K562 (cell line): Measurements from ENCODE around the gene STEEP1. TPM values are rescaled to one million over a fixed set of nuclear protein-coding genes. Genes with fewer than 3 reads are reported as not detected.

Experiments
- ATAC-seq: fragments of 200-7000 bp; cut with Tn5 transposase; 3 replicates; pipeline ENCODE4 v1.9.1; 2020; ENCODE audit warnings: moderate library complexity
- BruUV-seq: library from RNA; stranded (reverse); fragments of 400-500 nt; replicated peaks from 2 replicates; lab custom pipeline; 2021; lab: Mats Ljungman, UMichigan
- CTCF ChIA-PET: fragments of 300-600 bp; formaldehyde crosslinking; extraction: SDS; loops from one replicate; lab custom pipeline; 2021; ENCODE audit warnings: low intra/inter-chr PET ratio; lab: Yijun Ruan, JAX
- POLR2A ChIA-PET: fragments of 300-600, 350-650 bp; sonication (Branson Sonifier 250); formaldehyde crosslinking; extraction: SDS; loops from one replicate; lab custom pipeline; 2021; ENCODE audit warnings: antibody characterized with exemption, inconsistent platforms; lab: Yijun Ruan, JAX
- DNase-seq, 4 experiments: peaks; one replicate each; pipeline versions ENCODE4 v3.0.0 to v3.0.0-alpha.2; 2011 to 2018; ENCODE audit warnings: low spot score in 3 of 4, mixed read lengths in 3 of 4; ENCODE audit errors: extremely low read depth in 1 of 4
- FAIRE-seq: peaks from 2 replicates; lab custom pipeline; 2011; peaks lifted over from hg19 to GRCh38; lab: Jason Lieb, UNC
- H2AFZ ChIP-seq: 2 replicates; pipeline ENCODE4 v1.6.0; 2011; ENCODE audit warnings: low read depth, low read length, control low read depth, inconsistent platforms
- H3K27ac ChIP-seq: fragments of 200-600 bp; 3 replicates; pipeline ENCODE4 v1.8.0; 2011; ENCODE audit warnings: low read depth, mild to moderate bottlenecking, control low read depth, inconsistent platforms, low read length, moderate library complexity, mixed read lengths; ENCODE audit errors: extremely low read depth
- H3K27me3 ChIP-seq, 2 experiments: fragments of 300-600 bp in 1 of 2; 2 replicates in 1 of 2; 3 replicates in 1 of 2; pipeline versions ENCODE4 v1.6.0 to v1.8.0; 2011; ENCODE audit warnings: inconsistent platforms in 2 of 2, low read length in 2 of 2, mild to moderate bottlenecking in 1 of 2, mixed read lengths in 1 of 2, moderate library complexity in 1 of 2; ENCODE audit not compliant: control insufficient read depth in 2 of 2, insufficient read depth in 2 of 2
- H3K36me3 ChIP-seq: fragments of 300-600 bp; 3 replicates; pipeline ENCODE4 v1.8.0; 2011; ENCODE audit warnings: mild to moderate bottlenecking, low read length, inconsistent platforms; ENCODE audit not compliant: control insufficient read depth, insufficient read depth
- H3K4me1 ChIP-seq, 2 experiments: fragments of 200-600 bp in 1 of 2; replicated peaks in 1 of 2; 2 replicates in 1 of 2; 3 replicates in 1 of 2; pipeline versions ENCODE4 v1.5.1 to v1.8.0; 2011; ENCODE audit warnings: inconsistent platforms in 2 of 2, low read length in 2 of 2, mild to moderate bottlenecking in 1 of 2, mixed read lengths in 1 of 2, moderate library complexity in 1 of 2; ENCODE audit not compliant: control insufficient read depth in 2 of 2, insufficient read depth in 2 of 2
- H3K4me2 ChIP-seq: 2 replicates; pipeline ENCODE4 v1.6.1; 2011; ENCODE audit warnings: low read length, control low read depth, inconsistent platforms, mixed read lengths; ENCODE audit not compliant: insufficient read depth
- H3K4me3 ChIP-seq: fragments of 200-600 bp; sonication (generic), shearing (Covaris generic); 2 replicates; pipeline ENCODE4 v1.5.1; 2016; ENCODE audit warnings: control low read depth, inconsistent platforms
- H3K79me2 ChIP-seq: fragments of 200-600 bp; 3 replicates; pipeline ENCODE4 v1.8.0; 2011; ENCODE audit warnings: low read length, inconsistent platforms; ENCODE audit not compliant: control insufficient read depth, insufficient read depth
- H3K9ac ChIP-seq, 2 experiments: 2 replicates each; pipeline versions ENCODE4 v1.6.0 to v1.6.1; 2011; ENCODE audit warnings: low read depth in 2 of 2, low read length in 2 of 2, control low read depth in 1 of 2, inconsistent platforms in 1 of 2, mild to moderate bottlenecking in 1 of 2, mixed read lengths in 1 of 2; ENCODE audit not compliant: insufficient read depth in 1 of 2
- H3K9me1 ChIP-seq: one replicate; pipeline ENCODE4 v1.6.0; 2011; ENCODE audit warnings: inconsistent platforms, mild to moderate bottlenecking, low read length, moderate library complexity; ENCODE audit not compliant: control insufficient read depth, insufficient read depth
- H3K9me3 ChIP-seq: replicated peaks from 2 replicates; pipeline ENCODE4 v1.5.1; 2011; ENCODE audit warnings: low read depth, low read length, inconsistent platforms; ENCODE audit not compliant: control insufficient read depth, insufficient read depth
- H4K20me1 ChIP-seq: replicated peaks from 2 replicates; pipeline ENCODE4 v1.6.1; 2011; ENCODE audit warnings: low read length, inconsistent platforms, mixed read lengths; ENCODE audit not compliant: control insufficient read depth, insufficient read depth
- MYNN ChIP-seq, 2 experiments: sonication (generic); formaldehyde crosslinking in 1 of 2; IDR thresholded peaks; 2 replicates each; pipeline versions ENCODE4 v1.5.0 to v1.6.1; 2016 to 2020; ENCODE audit warnings: antibody characterized with exemption in 1 of 2, missing genetic modification reagents in 1 of 2
- NFE2L1 ChIP-seq: fragments of 450-650 bp; IDR thresholded peaks from 2 replicates; pipeline ENCODE4 v1.6.1; 2016; ENCODE audit warnings: missing genetic modification characterization, low read depth, mild to moderate bottlenecking, missing compliant biosample characterization, moderate library complexity, borderline replicate concordance
- RBM25 ChIP-seq: fragments of 200-400 bp; formaldehyde crosslinking; IDR thresholded peaks from 2 replicates; pipeline ENCODE4 v1.6.1; 2018; ENCODE audit warnings: low read length, low read depth, moderate library complexity; ENCODE audit not compliant: severe bottlenecking
- ZNF277 ChIP-seq: fragments of 250-450 bp; sonication (Bioruptor Pico); IDR thresholded peaks from 2 replicates; pipeline ENCODE4 v1.8.0; 2022; ENCODE audit warnings: inconsistent platforms, mild to moderate bottlenecking, moderate library complexity, borderline replicate concordance
- ZNF668 ChIP-seq: fragments of 250-450 bp; sonication (Bioruptor Pico); IDR thresholded peaks from 2 replicates; pipeline ENCODE4 v1.8.0; 2022; ENCODE audit warnings: mild to moderate bottlenecking, inconsistent platforms
- WGBS: fragments of 100-300 bp; shearing (Covaris generic); methylation state at CpG from one replicate; pipeline ENCODE4 v1.1.6; 2016; ENCODE audit warnings: low coverage, mixed read lengths; ENCODE audit not compliant: insufficient coverage; ENCODE audit errors: missing lambda C conversion rate; 5-methylcytosine and 5-hydroxymethylcytosine counted together
- in situ Hi-C: fragments of 300-500 bp; cut with MboI; formaldehyde crosslinking; loops from 4 replicates; pipeline ENCODE4 v1.15.0; 2018; ENCODE audit warnings: inconsistent platforms, mixed read lengths
- intact Hi-C: fragments of 100-400 bp; cut with micrococcal nuclease; formaldehyde crosslinking; loops from 2 replicates; pipeline ENCODE4 v1.14.2; 2022
- polyA plus RNA-seq, 8 experiments: library from polyadenylated mRNA; depleted of rRNA in 4 of 8; stranded (reverse) in 5 of 8; unstranded in 3 of 8; fragments of >200 nt; fragmentation: Nextera tagmentation in 2 of 8; fragmentation: Illumina TruSeq in 1 of 8; extraction: Ambion mirVana in 2 of 8; extraction: Trizol in 1 of 8; gene quantifications; 2 replicates each; pipeline versions ENCODE4 v1.2.1 to v1.2.3, GENCODE V29; 2011 to 2014; ENCODE audit warnings: inconsistent platforms in 1 of 8, missing spikeins in 1 of 8
- total RNA-seq, 7 experiments: library from RNA; depleted of rRNA in 6 of 7; stranded (reverse); fragments of >200 nt in 6 of 7; fragmentation: Illumina TruSeq in 2 of 7; extraction: Trizol in 2 of 7; gene quantifications; 2 replicates each; pipeline versions ENCODE4 v1.2.1 to v1.2.3, GENCODE V29; 2011 to 2021; ENCODE audit warnings: low replicate concordance in 1 of 7
- TF ChIP-seq, protein P1 (sequence below): fragments of 250-450 bp; sonication (Bioruptor Pico); IDR thresholded peaks from 2 replicates; pipeline ENCODE4 v1.6.1; 2021; ENCODE audit warnings: mild to moderate bottlenecking

The STEEP1 gene
- total and polyA plus RNA-seq, 9 of the 15 experiments (the other 6 are each of a cell fraction or from before 2014, with no cell fraction given), result 15.0 to 73.7 (median 40.3) TPM

DNA sequence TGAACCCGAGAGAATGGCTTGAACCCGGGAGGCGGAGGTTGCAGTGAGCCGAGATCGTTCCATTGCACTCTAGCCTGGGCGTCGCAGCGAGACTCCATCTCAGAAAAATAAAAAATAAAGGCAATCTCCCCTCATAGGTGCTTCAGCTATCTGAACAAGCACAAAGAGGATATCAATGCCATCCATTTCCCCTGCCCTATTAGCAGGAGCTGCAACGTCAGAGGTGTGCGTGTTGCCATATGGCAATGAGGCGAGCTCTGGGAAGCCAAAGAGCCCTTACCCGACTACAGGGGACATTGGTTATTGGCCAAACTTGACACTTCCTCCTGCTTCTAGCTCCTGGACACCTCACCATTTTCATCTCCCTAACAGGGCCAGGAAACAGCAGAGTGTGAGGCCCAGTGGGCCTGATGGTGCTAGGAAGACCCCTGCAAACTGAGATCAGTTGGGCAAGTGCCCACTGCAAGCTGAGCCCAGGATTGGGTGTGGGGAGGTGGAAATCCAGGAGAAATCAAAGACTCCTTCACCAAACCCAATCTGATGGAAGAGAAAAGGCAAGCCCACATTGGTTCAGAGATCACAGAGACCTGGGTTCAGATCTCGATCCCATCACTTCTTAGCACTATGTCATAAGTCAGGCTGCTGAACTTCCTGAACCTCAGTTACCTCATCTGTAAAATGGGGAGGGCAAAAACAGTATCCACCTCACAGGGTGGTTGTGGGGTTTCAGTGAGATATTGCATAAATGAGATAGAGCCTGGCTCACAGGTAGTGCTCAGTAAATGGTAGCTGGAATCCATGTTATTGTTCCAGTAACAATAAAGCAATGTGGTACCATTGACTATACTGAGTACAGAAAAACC, 75.8 kb downstream of the STEEP1 start:
- POLR2A ChIA-PET, result interaction anchor here (0.7 kb wide), 1 partner anchor 302 kb away, joined by 3 read pairs; the partner anchor contains the start of gene RPL39

More for the DNA sequence above, 75.8 kb downstream of the STEEP1 start:
- Histone ChIP-seq H3K79me2 (no peaks in the 10 kb centered on the region), H3K9ac (no peak overlapping the region), H3K4me1 (no peaks in the 10 kb centered on the region; a peak in 1 of 5 replicates), H3K4me3 (no peak overlapping the region), H3K9me1 (no peaks in the 10 kb centered on the region), H3K27me3 (no peaks in the 10 kb centered on the region), H3K4me2 (no peak overlapping the region), H3K27ac (no peak overlapping the region), H3K36me3 (no peaks in the 10 kb centered on the region), H2AFZ (no peak overlapping the region), H4K20me1 (no peaks in the 10 kb centered on the region), H3K9me3 (no peaks in the 10 kb centered on the region)
- no peak for TF ChIP-seq NFE2L1
- no peak for TF ChIP-seq ZNF277 (CRISPR knock-in tag)
- TF ChIP-seq, protein P1, sequence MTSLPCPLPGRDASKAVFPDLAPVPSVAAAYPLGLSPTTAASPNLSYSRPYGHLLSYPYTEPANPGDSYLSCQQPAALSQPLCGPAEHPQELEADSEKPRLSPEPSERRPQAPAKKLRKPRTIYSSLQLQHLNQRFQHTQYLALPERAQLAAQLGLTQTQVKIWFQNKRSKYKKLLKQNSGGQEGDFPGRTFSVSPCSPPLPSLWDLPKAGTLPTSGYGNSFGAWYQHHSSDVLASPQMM (CRISPR knock-in tag), result no peak
- no peak for TF ChIP-seq ZNF668 (CRISPR knock-in tag)
- peak; percentile 65 for TF ChIP-seq RBM25
- no peak for TF ChIP-seq MYNN (IDR thresholded peaks at IDR 0.05)
- TF ChIP-seq MYNN (CRISPR knock-in tag; IDR thresholded peaks at IDR 0.05), result no peak
- no peak for DNase-seq
- CTCF ChIA-PET, result interaction anchor here (0.6 to 1.5 kb wide), 4 partner anchors 11 to 291 kb away, joined by 3 to 5 read pairs (median 4); no protein-coding TSS in a partner anchor
- BruUV-seq, result no TSS peak
- ATAC-seq, result no peak
- FAIRE-seq, result no peak
- intact Hi-C loops (no loop called here), in situ Hi-C loops (no loop called here)
- 35% methylated on average over 12 of the region's 13 CpGs for WGBS
